GM12892 (cell line): ENCODE measurements around the gene RPL23. TPM values are rescaled to one million over a fixed set of nuclear protein-coding genes. Genes with fewer than 3 reads are reported as not detected.

ENCODE experiments used
- DNase-seq: peaks from one replicate; pipeline ENCODE4 v3.0.0; 2011; ENCODE audit not compliant: insufficient read length
- FAIRE-seq: peaks from 2 replicates; lab custom pipeline; 2011; peaks lifted over from hg19 to GRCh38; lab: Jason Lieb, UNC
- POLR2A ChIP-seq: IDR thresholded peaks from 2 replicates; pipeline ENCODE4 v1.6.1; 2011; ENCODE audit warnings: low read depth, low read length, control low read depth
- POLR2AphosphoS5 ChIP-seq: IDR thresholded peaks from 2 replicates; pipeline ENCODE4 v1.6.1; 2011; ENCODE audit warnings: low read depth, low read length, control low read depth
- TAF1 ChIP-seq: IDR thresholded peaks from 2 replicates; pipeline ENCODE4 v1.6.1; 2011; ENCODE audit warnings: low read depth, mild to moderate bottlenecking, control low read depth, low read length, borderline replicate concordance
- polyA plus RNA-seq: library from polyadenylated mRNA; unstranded; fragments of >200 nt; gene quantifications from one replicate; pipeline ENCODE4 v1.2.1, GENCODE V29; 2012; ENCODE audit warnings: missing spikeins, inconsistent platforms; ENCODE audit not compliant: missing spikeins

RPL23 gene
- polyA plus RNA-seq, result 4,815 TPM

DNA sequence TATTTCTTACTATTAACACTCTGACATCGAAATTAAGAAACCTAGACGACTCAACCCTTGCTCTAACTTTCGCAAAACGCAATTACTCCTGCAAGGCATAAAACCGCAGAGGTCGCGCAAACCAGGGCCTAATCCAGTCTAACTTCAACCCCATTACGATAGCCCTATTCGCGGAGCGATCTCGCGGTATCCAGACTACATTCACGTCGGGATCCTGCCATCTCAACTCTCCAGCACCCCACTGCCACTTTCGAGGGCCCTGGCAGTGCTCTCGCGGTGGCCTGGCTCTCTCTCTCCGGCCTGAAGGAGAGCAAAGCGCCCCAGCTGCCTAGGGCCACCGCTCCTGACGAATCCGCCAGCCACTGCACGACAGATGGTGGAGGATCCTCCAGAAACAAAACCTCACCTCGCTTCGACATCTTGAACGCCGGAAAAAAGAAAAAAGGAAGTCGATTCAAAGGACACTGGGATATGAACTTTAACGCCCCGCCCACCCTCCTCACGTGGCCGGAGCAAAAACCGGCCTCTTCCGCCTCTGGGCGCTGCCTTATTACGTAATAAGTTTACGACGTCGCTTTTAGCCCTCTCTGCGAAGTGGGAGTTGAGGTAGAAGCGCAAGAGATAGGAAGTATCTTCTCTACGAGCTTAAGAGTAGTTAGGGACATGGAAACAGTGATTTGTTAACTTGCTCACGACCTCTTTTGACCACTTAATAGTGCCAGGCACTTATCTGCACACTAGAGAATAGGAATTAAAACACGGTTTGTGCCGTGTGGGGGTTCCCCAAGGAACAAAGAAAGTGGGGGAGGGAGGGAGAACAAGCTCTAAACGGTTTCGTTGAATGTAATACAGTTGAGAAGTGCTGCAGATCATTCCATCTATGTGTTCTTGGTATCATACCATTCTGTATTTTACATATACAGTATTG, at the start of gene RPL23:
Gene RPL23, minus strand, starts transcription at position 430 of the 928 bp plus-strand sequence. Its CDS starts 11 bp downstream, at position 419.
- DNase-seq (peak; percentile 78), FAIRE-seq (peak; percentile 69)
- TF ChIP-seq POLR2A (peak; percentile 100), TAF1 (peak; percentile 99), POLR2AphosphoS5 (peak; percentile 99)

DNA sequence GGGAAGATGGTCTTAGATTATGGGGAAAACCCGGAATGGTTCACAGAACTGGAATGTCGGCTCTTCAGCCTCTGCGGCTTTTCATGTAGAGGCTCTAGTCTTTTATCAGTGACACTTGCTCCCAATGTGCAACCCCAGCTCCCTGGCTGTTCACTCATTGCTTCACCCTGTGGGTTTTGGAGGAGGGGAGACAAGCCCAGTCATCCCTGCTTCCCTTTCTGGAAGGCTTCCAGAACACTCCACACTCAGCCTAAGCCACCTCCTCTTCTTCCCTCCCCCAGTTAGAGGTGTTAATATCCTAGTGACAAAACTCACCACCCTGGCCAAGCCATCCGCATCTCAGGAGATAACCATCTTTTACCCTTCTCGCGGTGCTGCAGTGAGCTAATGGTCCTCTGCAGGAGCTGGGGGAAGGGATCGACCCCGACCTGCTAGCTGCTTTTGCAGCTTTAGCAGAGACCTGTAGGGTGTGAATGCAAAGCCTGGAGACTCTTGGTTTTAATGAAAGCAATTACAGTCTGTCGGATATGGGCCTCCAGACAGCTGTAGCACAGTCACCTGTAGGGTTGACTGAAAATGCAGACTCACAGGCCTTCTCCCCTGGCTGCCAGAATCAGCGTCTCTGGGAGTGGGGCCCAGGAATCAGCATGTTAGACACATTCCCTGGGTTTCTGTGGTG, 47.6 kb upstream of the RPL23 start:
- peak; percentile 48 for FAIRE-seq
- no peak for DNase-seq
- TF ChIP-seq TAF1 (no peak), POLR2AphosphoS5 (no peak), POLR2A (no peak)

DNA sequence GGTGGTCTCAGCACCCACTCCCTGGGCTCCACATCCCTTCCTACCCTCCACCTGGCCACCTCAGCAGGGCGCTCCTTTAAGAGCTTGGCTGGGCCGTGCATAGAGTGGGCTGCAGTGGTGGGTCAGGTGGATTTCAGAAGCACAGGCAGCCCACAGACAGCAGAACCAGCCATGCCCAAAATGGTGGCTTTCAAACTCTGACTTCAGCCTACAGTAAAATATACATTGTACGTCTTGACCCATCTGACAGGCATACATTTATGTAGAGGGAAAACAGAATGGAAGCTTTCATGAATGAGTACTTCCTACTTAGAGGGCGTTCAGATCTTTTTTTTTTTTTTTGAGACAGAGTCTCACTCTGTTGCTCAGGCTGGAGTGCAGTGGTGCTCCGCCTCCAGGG, 45.9 kb upstream of the RPL23 start:
- TF ChIP-seq POLR2A (no peak), TAF1 (no peak), POLR2AphosphoS5 (no peak)
- peak; percentile 9 for FAIRE-seq
- no peak for DNase-seq

DNA sequence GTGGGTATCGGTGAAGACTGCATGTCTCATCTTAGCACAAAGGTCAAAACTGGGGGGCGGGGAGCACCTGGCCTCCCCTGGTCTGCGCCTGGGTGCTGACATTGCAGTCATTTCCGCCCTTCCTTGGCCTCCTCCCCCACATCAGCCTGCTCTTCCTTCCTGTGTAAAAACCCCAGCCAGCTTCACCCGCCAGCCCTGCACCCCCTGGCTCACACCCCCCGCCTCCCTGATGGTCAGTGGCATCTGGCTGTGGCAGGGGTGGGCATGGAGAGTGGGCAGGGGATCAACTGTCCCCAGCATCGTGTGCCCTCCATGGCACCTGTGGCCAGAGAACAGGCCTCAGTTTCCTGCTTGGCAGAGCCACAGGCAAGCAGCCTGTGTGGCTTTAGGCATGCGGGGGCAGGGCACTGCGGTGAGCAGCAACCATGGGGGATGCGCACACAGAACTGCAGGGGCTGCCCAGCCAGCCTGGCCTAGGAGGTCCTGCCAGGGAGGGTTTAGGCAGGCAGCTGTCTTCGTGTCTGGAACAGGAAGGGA, 45.4 kb upstream of the RPL23 start:
- FAIRE-seq (peak; percentile 100), DNase-seq (peak; percentile 97)
- TF ChIP-seq TAF1, result 0 out of 2 replicates have a peak, but pooled peaks have one; percentile 26
- TF ChIP-seq POLR2A, result peak; percentile 56; the same call in 1 of the 2 replicates
- TF ChIP-seq POLR2AphosphoS5, result peak; percentile 37

DNA sequence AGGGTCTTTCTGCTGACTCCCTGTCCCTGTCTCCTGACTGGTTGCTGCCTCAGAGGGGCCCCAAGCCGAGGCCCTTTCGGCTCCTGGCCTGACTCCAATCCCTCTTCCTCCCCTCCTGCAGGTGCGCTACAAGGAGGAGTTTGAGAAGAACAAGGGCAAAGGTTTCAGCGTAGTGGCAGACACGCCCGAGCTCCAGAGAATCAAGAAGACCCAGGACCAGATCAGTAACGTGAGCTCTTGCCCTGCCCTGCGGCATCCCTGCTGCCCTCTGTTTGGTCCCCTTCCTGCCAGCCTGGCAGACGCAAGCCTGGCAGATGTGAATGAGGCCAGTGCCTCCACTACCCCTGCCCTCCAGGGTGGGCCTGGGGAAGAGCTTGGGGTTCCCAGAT, 44.8 kb upstream of the RPL23 start:
- TF ChIP-seq POLR2A (0 out of 2 replicates have a peak, but pooled peaks have one; percentile 5), POLR2AphosphoS5 (no peak)
- DNase-seq, result no peak
- no peak for FAIRE-seq

GRCh38 chr17:38897671-38898290, 44.3 kb upstream of the RPL23 start:
- FAIRE-seq (peak; percentile 77), DNase-seq (no peak)
- TF ChIP-seq TAF1 (no peak), POLR2A (0 out of 2 replicates have a peak, but pooled peaks have one; percentile 1)

DNA sequence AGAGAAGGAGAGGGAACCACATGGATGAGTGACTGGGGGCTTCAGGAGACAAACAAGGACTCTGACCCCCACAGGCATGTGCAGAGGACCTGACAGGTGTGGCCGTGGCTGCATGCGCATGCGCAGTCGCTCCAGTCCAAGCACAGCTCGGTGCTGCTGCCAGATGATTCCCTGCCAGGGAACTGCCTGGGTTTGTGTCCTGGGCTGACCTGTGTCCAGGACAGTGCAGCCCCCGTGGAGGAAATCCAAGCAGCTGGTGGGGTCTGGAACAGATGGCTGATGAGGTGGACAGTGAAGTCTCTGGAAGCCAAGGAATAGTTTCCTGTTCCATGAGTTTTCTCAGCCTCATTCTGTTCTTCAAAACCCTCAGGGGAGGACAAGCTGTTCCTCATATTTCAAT, 43.7 kb upstream of the RPL23 start:
- DNase-seq (no peak), FAIRE-seq (peak; percentile 21)
- no peak for TF ChIP-seq POLR2AphosphoS5
- no peak for TF ChIP-seq TAF1
- TF ChIP-seq POLR2A, result no peak

GRCh38 chr17:38896346-38896954, 42.9 kb upstream of the RPL23 start:
- no peak for DNase-seq
- no peak for TF ChIP-seq TAF1
- TF ChIP-seq POLR2AphosphoS5, result no peak
- TF ChIP-seq POLR2A, result no peak

DNA sequence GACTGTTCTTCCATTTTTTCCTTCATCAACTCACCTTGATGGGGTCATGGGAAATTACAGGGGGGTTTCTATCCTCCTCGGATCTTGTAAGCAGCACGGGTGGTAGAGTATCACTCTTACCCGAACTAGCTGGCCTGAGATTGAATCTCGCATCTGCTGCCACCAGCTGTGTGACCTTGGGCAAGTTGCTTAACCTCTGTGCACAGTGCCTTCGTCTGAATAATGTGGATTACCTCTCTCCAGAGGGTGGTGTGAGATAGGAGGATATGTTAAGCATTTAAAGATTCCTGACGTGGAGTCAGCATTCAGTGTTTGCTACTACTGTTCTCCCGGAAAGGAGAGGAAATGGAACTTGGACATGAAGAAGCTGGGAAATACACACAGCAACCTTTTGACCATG, 40.8 kb upstream of the RPL23 start:
- DNase-seq (no peak), FAIRE-seq (peak; percentile 78)
- TF ChIP-seq TAF1, result no peak
- no peak for TF ChIP-seq POLR2A
- TF ChIP-seq POLR2AphosphoS5, result no peak

More at GRCh38 chr17:38896346-38896954, 42.9 kb upstream of the RPL23 start:
- no peak for FAIRE-seq

DNA sequence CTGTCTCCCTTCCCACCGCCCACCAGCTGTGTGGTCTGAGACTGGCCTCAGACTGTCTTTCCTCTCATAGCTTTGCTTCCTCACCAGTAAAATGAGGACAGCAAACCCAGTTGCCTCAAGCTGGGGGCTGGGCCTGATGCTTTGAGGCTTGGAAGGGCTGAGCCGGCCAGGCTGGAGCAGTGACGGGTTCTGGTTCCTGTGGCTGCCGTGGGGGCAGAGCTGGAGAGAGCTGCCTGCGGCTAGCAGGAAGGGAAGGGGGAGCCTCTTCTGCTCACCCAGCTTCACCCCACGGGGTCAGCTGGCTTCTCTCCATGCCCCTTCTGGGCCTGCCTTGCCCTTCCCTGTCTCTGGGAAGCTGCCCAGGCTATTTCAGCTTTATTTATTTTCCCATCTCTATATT, 40.1 kb upstream of the RPL23 start:
- FAIRE-seq (peak; percentile 14), DNase-seq (no peak)
- TF ChIP-seq POLR2A, result no peak
- TF ChIP-seq TAF1, result no peak
- TF ChIP-seq POLR2AphosphoS5, result no peak

GRCh38 chr17:38893113-38893512, 39.6 kb upstream of the RPL23 start:
- DNase-seq, result no peak
- TF ChIP-seq POLR2A, result no peak
- no peak for TF ChIP-seq TAF1
- TF ChIP-seq POLR2AphosphoS5, result no peak
- no peak for FAIRE-seq
